WTC11 (cell line): ENCODE results near the gene ZNF445.

Source experiments
- MXD4 ChIP-seq: fragments of 250-450 bp; sonication (Bioruptor Pico); IDR thresholded peaks from 2 replicates; pipeline ENCODE4 v1.8.0; 2021; ENCODE audit warnings: mild to moderate bottlenecking, moderate library complexity, borderline replicate concordance
- TCF7 ChIP-seq: sonication (generic); formaldehyde crosslinking; IDR thresholded peaks from 2 replicates; pipeline ENCODE4 v1.8.0; 2022; ENCODE audit warnings: mild to moderate bottlenecking, low read depth, missing genetic modification reagents, moderate library complexity
- ZNF232 ChIP-seq: sonication (generic); formaldehyde crosslinking; IDR thresholded peaks from 2 replicates; pipeline ENCODE4 v1.8.0; 2022; ENCODE audit warnings: mild to moderate bottlenecking, missing genetic modification reagents
- TF ChIP-seq, protein P1 (sequence below): sonication (generic); formaldehyde crosslinking; IDR thresholded peaks from 2 replicates; pipeline ENCODE4 v1.8.1; 2023; ENCODE audit warnings: mild to moderate bottlenecking, missing genetic modification reagents, moderate library complexity
- TF ChIP-seq, protein P2 (sequence below): fragments of 200-600 bp; IDR thresholded peaks from 2 replicates; pipeline ENCODE4 v1.8.0; 2022; ENCODE audit warnings: antibody characterized with exemption
- TF ChIP-seq, protein P3 (sequence below): sonication (generic); formaldehyde crosslinking; IDR thresholded peaks from 2 replicates; pipeline ENCODE4 v1.8.1; 2022; ENCODE audit warnings: low read depth, mild to moderate bottlenecking, moderate library complexity, missing genetic modification reagents, borderline replicate concordance
- TF ChIP-seq, protein P4 (sequence below): sonication (generic); formaldehyde crosslinking; IDR thresholded peaks from 2 replicates; pipeline ENCODE4 v1.8.1; 2022; ENCODE audit warnings: low read depth, missing genetic modification reagents, borderline replicate concordance
- TF ChIP-seq, protein P5 (sequence below): sonication (generic); formaldehyde crosslinking; IDR thresholded peaks from 2 replicates; pipeline ENCODE4 v1.8.0; 2022; ENCODE audit warnings: mild to moderate bottlenecking, missing genetic modification reagents

DNA sequence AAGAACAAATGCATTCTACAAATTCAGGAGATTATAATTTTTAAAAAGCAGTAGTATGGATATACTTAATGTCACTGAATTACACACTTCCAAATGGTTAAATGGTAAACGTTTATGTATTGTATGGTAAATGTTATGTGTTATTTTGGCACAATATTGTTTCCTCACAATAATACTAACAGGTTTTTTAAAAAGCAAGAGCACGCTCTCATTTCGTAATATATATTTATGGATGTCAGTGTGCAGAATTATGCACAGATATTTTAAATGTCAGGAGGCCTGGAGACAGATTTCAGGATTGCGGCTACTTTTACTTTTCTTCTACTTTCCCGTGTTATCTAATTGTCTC lies 533 bp downstream of the ZNF445 start:
- TF ChIP-seq, protein P1, sequence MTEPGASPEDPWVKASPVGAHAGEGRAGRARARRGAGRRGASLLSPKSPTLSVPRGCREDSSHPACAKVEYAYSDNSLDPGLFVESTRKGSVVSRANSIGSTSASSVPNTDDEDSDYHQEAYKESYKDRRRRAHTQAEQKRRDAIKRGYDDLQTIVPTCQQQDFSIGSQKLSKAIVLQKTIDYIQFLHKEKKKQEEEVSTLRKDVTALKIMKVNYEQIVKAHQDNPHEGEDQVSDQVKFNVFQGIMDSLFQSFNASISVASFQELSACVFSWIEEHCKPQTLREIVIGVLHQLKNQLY (CRISPR knock-in tag), result no peak
- TF ChIP-seq, protein P2, sequence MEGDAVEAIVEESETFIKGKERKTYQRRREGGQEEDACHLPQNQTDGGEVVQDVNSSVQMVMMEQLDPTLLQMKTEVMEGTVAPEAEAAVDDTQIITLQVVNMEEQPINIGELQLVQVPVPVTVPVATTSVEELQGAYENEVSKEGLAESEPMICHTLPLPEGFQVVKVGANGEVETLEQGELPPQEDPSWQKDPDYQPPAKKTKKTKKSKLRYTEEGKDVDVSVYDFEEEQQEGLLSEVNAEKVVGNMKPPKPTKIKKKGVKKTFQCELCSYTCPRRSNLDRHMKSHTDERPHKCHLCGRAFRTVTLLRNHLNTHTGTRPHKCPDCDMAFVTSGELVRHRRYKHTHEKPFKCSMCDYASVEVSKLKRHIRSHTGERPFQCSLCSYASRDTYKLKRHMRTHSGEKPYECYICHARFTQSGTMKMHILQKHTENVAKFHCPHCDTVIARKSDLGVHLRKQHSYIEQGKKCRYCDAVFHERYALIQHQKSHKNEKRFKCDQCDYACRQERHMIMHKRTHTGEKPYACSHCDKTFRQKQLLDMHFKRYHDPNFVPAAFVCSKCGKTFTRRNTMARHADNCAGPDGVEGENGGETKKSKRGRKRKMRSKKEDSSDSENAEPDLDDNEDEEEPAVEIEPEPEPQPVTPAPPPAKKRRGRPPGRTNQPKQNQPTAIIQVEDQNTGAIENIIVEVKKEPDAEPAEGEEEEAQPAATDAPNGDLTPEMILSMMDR, result no peak
- TF ChIP-seq, protein P3, sequence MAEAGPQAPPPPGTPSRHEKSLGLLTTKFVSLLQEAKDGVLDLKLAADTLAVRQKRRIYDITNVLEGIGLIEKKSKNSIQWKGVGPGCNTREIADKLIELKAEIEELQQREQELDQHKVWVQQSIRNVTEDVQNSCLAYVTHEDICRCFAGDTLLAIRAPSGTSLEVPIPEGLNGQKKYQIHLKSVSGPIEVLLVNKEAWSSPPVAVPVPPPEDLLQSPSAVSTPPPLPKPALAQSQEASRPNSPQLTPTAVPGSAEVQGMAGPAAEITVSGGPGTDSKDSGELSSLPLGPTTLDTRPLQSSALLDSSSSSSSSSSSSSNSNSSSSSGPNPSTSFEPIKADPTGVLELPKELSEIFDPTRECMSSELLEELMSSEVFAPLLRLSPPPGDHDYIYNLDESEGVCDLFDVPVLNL (CRISPR knock-in tag), result no peak
- TF ChIP-seq, protein P4, sequence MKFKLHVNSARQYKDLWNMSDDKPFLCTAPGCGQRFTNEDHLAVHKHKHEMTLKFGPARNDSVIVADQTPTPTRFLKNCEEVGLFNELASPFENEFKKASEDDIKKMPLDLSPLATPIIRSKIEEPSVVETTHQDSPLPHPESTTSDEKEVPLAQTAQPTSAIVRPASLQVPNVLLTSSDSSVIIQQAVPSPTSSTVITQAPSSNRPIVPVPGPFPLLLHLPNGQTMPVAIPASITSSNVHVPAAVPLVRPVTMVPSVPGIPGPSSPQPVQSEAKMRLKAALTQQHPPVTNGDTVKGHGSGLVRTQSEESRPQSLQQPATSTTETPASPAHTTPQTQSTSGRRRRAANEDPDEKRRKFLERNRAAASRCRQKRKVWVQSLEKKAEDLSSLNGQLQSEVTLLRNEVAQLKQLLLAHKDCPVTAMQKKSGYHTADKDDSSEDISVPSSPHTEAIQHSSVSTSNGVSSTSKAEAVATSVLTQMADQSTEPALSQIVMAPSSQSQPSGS, result no peak
- TF ChIP-seq TCF7 (CRISPR knock-in tag) (no peak), MXD4 (CRISPR knock-in tag) (no peak), ZNF232 (CRISPR knock-in tag) (no peak)
- TF ChIP-seq, protein P5, sequence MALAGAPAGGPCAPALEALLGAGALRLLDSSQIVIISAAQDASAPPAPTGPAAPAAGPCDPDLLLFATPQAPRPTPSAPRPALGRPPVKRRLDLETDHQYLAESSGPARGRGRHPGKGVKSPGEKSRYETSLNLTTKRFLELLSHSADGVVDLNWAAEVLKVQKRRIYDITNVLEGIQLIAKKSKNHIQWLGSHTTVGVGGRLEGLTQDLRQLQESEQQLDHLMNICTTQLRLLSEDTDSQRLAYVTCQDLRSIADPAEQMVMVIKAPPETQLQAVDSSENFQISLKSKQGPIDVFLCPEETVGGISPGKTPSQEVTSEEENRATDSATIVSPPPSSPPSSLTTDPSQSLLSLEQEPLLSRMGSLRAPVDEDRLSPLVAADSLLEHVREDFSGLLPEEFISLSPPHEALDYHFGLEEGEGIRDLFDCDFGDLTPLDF, result no peak
